ENCODE results near the gene LRMDA. TPM values are rescaled to one million over a fixed set of nuclear protein-coding genes. Genes with fewer than 3 reads are reported as not detected.
"Not testable (repeated sequence)": the region's sequence is repeated elsewhere in the genome, so short reads cannot be mapped to it uniquely, and the experiment has no call there.

LRMDA gene
- total RNA-seq, 2 experiments from 2014 or later, result not detected

GRCh38 chr10:76504823-76505222, 1073.4 kb downstream of the LRMDA start:
- Mint-ChIP-seq H3K36me3 (no peaks in the 10 kb centered on the region), H3K9me3 (peaks cover 9% of the 10 kb centered on the region), H3K4me3 (no peak overlapping the region), H3K27ac (no peak overlapping the region), H3K27me3 (no peaks in the 10 kb centered on the region), H3K4me1 (no peaks in the 10 kb centered on the region)
- no peak for DNase-seq
- no peak for ATAC-seq (ENCODE audit: low read depth)
- POLR2A ChIA-PET, result no interaction called here

GRCh38 chr10:76509446-76509845, 1078.0 kb downstream of the LRMDA start:
- Mint-ChIP-seq H3K4me3 (no peak overlapping the region), H3K27ac (no peak overlapping the region), H3K36me3 (no peaks in the 10 kb centered on the region), H3K27me3 (no peaks in the 10 kb centered on the region), H3K9me3 (peaks cover 4% of the 10 kb centered on the region), H3K4me1 (no peaks in the 10 kb centered on the region)
- POLR2A ChIA-PET, result no interaction called here
- ATAC-seq (ENCODE audit: low read depth), result no peak
- no peak for DNase-seq

DNA sequence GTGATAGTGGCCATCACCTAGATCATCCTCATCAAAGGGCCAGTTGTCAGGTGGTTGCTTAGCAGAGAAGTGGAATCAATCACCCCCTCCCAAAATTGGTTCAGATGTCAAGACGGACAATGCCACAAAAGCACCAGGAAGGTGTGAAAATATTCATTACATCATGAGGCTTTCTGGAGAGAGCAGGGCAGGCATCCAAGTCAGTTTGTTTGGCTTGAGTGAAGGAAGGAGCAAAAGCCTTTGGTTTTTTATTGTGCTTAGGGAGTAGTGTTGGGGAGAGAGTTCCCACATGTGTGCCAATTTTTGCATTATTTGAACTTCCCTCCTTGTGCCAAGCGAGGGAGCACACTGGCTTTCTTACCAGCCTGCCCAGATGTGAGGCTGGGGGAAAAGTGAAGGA, 1082.9 kb downstream of the LRMDA start:
- Mint-ChIP-seq H3K4me1 (no peaks in the 10 kb centered on the region), H3K9me3 (no peaks in the 10 kb centered on the region), H3K36me3 (no peaks in the 10 kb centered on the region), H3K4me3 (no peak overlapping the region), H3K27me3 (no peaks in the 10 kb centered on the region), H3K27ac (no peak overlapping the region)
- ATAC-seq (ENCODE audit: low read depth), result no peak
- POLR2A ChIA-PET, result no interaction called here
- DNase-seq, result no peak

DNA sequence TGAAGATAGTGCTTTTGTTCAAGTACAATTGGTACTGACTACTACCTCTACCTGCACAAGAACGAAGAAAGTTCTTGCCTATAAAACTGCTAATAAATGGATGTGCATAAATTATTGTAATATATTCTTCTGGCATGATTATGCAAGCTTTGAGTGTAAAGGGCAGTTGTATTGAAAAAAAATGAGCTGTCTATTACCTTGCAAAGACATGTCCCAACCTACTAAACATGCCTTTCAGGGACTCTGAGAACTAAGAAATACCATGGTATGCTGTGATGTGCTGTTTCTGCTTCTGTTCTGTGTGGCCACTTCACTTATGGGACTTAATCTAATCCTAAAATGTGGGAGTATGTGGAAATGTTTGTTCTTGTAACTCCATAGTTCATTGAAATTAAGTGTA, 1083.4 kb downstream of the LRMDA start:
- no peak overlapping the region for H3K4me3 Mint-ChIP-seq
- DNase-seq, result no peak
- no peak overlapping the region for H3K27ac Mint-ChIP-seq
- H3K4me1 Mint-ChIP-seq, result no peaks in the 10 kb centered on the region
- POLR2A ChIA-PET, result no interaction called here
- no peak for ATAC-seq (ENCODE audit: low read depth)
- no peaks in the 10 kb centered on the region for H3K9me3 Mint-ChIP-seq
- H3K27me3 Mint-ChIP-seq, result no peaks in the 10 kb centered on the region
- no peaks in the 10 kb centered on the region for H3K36me3 Mint-ChIP-seq

GRCh38 chr10:76522547-76522946, 1091.1 kb downstream of the LRMDA start:
- Mint-ChIP-seq H3K27ac (no peak overlapping the region), H3K27me3 (no peaks in the 10 kb centered on the region), H3K4me3 (no peak overlapping the region), H3K36me3 (no peaks in the 10 kb centered on the region), H3K9me3 (no peaks in the 10 kb centered on the region), H3K4me1 (no peaks in the 10 kb centered on the region)
- DNase-seq (no peak), ATAC-seq (ENCODE audit: low read depth) (no peak)
- POLR2A ChIA-PET, result no interaction called here

DNA sequence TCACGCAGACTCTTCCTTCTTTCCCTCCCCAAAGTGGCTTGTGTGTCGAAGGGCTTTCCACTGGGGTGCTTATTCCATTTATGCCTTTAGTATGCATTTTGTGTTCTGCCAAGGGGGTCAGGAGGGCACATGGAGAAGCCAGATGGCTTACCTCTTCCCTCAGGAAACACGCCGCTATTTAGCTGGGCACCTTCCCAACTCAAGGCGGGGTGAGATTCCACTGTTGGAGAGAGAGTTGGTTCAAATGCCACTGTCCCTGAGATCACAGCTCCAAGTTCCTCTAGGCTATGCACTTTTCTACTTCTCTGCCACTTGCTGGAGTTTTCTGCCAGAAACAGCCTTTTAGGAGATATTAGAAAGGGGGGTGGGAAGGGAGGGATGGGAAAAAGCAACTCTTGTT, 1091.8 kb downstream of the LRMDA start:
- no peak for DNase-seq
- Mint-ChIP-seq H3K36me3 (no peaks in the 10 kb centered on the region), H3K9me3 (no peaks in the 10 kb centered on the region), H3K4me1 (no peaks in the 10 kb centered on the region), H3K27me3 (no peaks in the 10 kb centered on the region), H3K4me3 (no peak overlapping the region), H3K27ac (no peak overlapping the region)
- POLR2A ChIA-PET, result no interaction called here
- no peak for ATAC-seq (ENCODE audit: low read depth)

DNA sequence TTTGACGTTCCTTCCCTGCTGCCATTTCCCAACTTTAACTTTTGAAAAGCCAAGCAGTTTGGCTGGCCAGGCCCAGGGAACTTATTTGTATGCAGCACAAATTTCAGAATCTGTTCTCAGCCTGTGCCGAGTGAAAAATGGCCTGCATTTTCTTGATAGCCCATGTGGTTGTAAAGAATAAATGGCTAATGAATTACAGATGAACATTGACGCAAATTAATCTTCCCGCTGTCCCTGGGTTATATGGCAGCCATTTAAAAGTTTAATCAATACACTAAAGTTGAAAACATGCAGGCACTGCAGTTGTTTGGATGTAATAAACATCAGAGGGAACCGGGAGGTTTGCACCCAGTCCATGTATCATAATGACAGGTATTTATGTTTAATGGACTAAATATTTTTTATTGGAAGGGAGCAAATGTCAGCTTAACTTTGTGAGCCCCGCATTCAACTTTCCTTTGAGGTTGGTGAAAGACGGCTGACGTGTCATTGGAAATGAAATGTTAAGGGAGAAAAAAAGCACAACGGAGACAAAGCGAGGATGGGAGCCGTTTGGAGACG, 1092.4 kb downstream of the LRMDA start:
- no peak for DNase-seq
- Mint-ChIP-seq H3K27me3 (no peaks in the 10 kb centered on the region), H3K36me3 (no peaks in the 10 kb centered on the region), H3K9me3 (no peaks in the 10 kb centered on the region), H3K4me1 (no peaks in the 10 kb centered on the region), H3K27ac (no peak overlapping the region), H3K4me3 (no peak overlapping the region)
- POLR2A ChIA-PET, result no interaction called here
- ATAC-seq (ENCODE audit: low read depth), result no peak

DNA sequence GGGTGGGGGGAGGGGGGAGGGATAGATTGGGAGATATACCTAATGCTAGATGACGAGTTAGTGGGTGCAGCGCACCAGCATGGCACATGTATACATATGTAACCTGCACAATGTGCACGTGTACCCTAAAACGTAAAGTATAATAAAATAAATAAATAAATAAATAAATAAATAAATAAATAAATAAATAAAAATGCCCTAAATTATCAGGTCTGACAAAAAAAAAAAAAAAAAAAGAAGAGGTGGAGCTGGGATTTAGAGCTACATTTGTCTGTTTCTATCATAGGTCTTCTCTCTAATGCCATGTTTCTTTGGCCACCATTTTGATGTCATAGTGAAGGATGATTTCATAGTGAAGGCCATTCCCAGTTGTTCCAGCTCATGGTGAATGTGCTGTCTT, 1095.4 kb downstream of the LRMDA start:
- POLR2A ChIA-PET; H3K9me3 Mint-ChIP-seq; H3K4me3 Mint-ChIP-seq; DNase-seq; H3K27me3 Mint-ChIP-seq; H3K27ac Mint-ChIP-seq; ATAC-seq (ENCODE audit: low read depth); H3K36me3 Mint-ChIP-seq; H3K4me1 Mint-ChIP-seq: not testable (repeated sequence)

GRCh38 chr10:76540331-76540730, 1108.9 kb downstream of the LRMDA start:
- H3K36me3 Mint-ChIP-seq, result no peaks in the 10 kb centered on the region
- H3K27me3 Mint-ChIP-seq, result peaks cover 2% of the 10 kb centered on the region
- POLR2A ChIA-PET, result no interaction called here
- H3K27ac Mint-ChIP-seq, result no peak overlapping the region
- DNase-seq (no peak), ATAC-seq (ENCODE audit: low read depth) (no peak)
- H3K9me3 Mint-ChIP-seq, result no peaks in the 10 kb centered on the region
- no peaks in the 10 kb centered on the region for H3K4me1 Mint-ChIP-seq
- no peak overlapping the region for H3K4me3 Mint-ChIP-seq

- Mint-ChIP-seq H3K9me3 (no peaks in the 10 kb centered on the region), H3K4me3 (no peak overlapping the region), H3K4me1 (no peaks in the 10 kb centered on the region), H3K27me3 (peaks cover 2% of the 10 kb centered on the region), H3K36me3 (no peaks in the 10 kb centered on the region), H3K27ac (no peak overlapping the region)
- POLR2A ChIA-PET, result no interaction called here
- ATAC-seq (ENCODE audit: low read depth) (no peak), DNase-seq (no peak)
These were observed 1109.4 kb downstream of the LRMDA start for GRCh38 chr10:76540786-76541185.

DNA sequence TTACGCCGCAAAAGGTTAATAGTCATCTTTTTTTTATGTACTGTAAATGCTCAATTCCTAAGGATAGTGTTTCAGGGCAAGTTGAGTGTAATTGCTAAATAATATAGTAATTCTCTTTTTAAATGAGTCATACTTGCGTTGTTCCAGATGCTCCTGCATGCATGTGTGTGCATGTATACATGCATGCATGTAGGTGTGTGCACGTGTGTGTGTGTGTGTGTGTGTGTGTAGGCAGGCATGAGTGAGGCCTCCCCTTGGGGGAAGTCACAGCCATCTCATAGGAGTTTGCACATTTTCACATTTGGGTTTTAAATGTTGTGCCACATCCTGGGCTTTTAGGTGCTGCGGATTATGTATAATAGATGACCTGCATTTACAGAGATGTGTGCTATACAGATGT, 1110.4 kb downstream of the LRMDA start:
- DNase-seq, result no peak
- no peak overlapping the region for H3K4me3 Mint-ChIP-seq
- POLR2A ChIA-PET, result no interaction called here
- H3K27me3 Mint-ChIP-seq, result peaks cover 2% of the 10 kb centered on the region
- H3K36me3 Mint-ChIP-seq, result no peaks in the 10 kb centered on the region
- H3K4me1 Mint-ChIP-seq, result no peaks in the 10 kb centered on the region
- ATAC-seq (ENCODE audit: low read depth), result no peak
- H3K9me3 Mint-ChIP-seq, result no peaks in the 10 kb centered on the region
- H3K27ac Mint-ChIP-seq, result no peak overlapping the region

GRCh38 chr10:76542307-76542930, 1111.0 kb downstream of the LRMDA start:
- ATAC-seq (ENCODE audit: low read depth) (no peak), DNase-seq (no peak)
- Mint-ChIP-seq H3K9me3 (no peaks in the 10 kb centered on the region), H3K4me1 (no peaks in the 10 kb centered on the region), H3K36me3 (no peaks in the 10 kb centered on the region), H3K4me3 (no peak overlapping the region), H3K27ac (no peak overlapping the region), H3K27me3 (peaks cover 2% of the 10 kb centered on the region)
- POLR2A ChIA-PET, result no interaction called here

GRCh38 chr10:76543655-76544054, 1112.2 kb downstream of the LRMDA start:
- no peaks in the 10 kb centered on the region for H3K9me3 Mint-ChIP-seq
- POLR2A ChIA-PET, result no interaction called here
- no peak for ATAC-seq (ENCODE audit: low read depth)

DNA sequence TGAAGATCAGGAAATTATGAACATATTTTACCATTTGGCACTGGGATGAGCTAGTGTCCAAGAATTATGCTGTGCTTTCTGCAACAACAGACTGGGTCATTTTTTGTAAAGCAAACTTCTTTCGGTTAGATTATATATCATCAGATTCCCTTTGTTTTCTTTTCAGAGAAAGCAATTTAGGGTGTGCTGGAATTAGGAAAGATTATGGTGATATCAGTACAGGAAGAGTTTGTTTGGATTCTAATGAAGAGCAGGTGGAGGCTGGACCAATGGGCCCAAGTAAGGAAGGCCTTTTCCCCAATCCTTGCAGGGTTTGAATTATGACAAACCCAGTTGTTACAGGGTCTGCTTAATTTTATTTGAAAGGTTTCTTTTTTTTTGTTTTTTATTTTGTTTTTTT, 1113.4 kb downstream of the LRMDA start:
- H3K4me3 Mint-ChIP-seq, result no peak overlapping the region
- no peaks in the 10 kb centered on the region for H3K36me3 Mint-ChIP-seq
- no peak overlapping the region for H3K27ac Mint-ChIP-seq
- POLR2A ChIA-PET, result no interaction called here
- ATAC-seq (ENCODE audit: low read depth) (no peak), DNase-seq (no peak)
- no peaks in the 10 kb centered on the region for H3K9me3 Mint-ChIP-seq
- H3K4me1 Mint-ChIP-seq, result no peaks in the 10 kb centered on the region
- H3K27me3 Mint-ChIP-seq, result peaks cover 2% of the 10 kb centered on the region

More at GRCh38 chr10:76543655-76544054, 1112.2 kb downstream of the LRMDA start:
- peaks cover 2% of the 10 kb centered on the region for H3K27me3 Mint-ChIP-seq
- DNase-seq, result no peak
- H3K27ac Mint-ChIP-seq, result no peak overlapping the region
- H3K4me3 Mint-ChIP-seq, result no peak overlapping the region
- H3K4me1 Mint-ChIP-seq, result no peaks in the 10 kb centered on the region
- no peaks in the 10 kb centered on the region for H3K36me3 Mint-ChIP-seq

DNA sequence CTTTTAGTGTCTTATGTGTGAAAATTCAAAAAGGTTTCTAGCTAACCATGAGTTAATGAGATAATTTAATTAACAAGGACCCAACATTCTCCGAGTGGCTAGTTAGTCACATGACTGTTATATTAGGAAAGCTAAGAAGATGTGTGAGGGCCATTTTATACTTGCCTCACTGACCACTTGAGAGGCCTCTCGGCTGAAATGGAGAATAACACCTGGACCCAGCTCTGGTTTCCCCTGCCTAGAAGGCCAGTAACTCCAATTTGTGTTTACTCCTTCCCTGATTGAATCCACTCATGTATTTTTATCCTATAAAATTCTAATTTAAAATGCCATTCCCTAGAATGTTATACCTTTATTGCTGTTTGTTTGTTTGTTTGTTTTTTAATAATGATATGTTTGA, 1115.0 kb downstream of the LRMDA start:
- no peak for DNase-seq
- Mint-ChIP-seq H3K4me3 (no peak overlapping the region), H3K9me3 (no peaks in the 10 kb centered on the region), H3K27me3 (peaks cover 2% of the 10 kb centered on the region), H3K4me1 (no peaks in the 10 kb centered on the region), H3K27ac (no peak overlapping the region), H3K36me3 (no peaks in the 10 kb centered on the region)
- POLR2A ChIA-PET, result no interaction called here
- no peak for ATAC-seq (ENCODE audit: low read depth)
